GM19467 (cell line): ENCODE results near the gene PEX26.
"Not testable (repeated sequence)": the region's sequence is repeated elsewhere in the genome, so short reads cannot be mapped to it uniquely, and the experiment has no call there.

Experiments used
- ATAC-seq: cut with Tn5 transposase; IDR thresholded peaks from one replicate; pipeline ENCODE4 v1.9.1; 2021; ENCODE audit warnings: mild to moderate bottlenecking, moderate library complexity; ENCODE audit not compliant: unreplicated experiment

The PEX26 gene

DNA sequence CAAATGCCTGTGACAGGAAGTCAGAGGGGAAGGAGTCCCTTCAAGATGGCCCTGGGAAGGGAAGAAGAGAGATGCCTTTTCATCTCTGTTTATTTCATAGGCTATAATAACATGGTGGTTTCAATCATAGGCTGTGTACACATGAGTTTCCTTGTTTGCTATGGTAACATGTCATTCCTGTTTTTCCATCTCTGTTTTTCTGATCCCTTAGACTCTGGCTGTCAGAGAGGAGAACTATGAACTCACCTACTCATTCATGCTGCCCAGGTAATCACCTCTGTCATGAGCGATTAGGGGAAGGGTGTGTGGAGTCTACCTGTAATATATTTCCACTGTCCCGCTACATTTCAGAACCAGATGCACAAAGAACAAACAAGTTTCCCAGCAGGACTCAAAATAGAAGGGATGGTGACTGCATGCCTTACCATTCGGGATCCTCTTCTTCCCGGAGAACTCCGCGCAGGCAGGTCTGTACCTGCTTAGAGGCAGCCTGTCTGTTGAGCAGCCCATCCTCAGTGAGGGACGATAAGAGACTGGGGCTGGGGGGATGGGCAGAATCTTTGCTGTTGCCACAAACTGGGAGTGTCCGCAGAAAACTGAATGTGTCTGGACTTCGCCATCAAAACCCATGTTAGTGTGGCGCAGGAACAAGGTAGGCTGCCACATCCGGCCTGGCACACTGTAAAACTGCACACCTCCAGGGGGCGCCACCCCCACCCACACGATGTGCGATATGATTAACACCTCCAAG, 7.1 kb upstream of the PEX26 start:
- no peak for ATAC-seq

DNA sequence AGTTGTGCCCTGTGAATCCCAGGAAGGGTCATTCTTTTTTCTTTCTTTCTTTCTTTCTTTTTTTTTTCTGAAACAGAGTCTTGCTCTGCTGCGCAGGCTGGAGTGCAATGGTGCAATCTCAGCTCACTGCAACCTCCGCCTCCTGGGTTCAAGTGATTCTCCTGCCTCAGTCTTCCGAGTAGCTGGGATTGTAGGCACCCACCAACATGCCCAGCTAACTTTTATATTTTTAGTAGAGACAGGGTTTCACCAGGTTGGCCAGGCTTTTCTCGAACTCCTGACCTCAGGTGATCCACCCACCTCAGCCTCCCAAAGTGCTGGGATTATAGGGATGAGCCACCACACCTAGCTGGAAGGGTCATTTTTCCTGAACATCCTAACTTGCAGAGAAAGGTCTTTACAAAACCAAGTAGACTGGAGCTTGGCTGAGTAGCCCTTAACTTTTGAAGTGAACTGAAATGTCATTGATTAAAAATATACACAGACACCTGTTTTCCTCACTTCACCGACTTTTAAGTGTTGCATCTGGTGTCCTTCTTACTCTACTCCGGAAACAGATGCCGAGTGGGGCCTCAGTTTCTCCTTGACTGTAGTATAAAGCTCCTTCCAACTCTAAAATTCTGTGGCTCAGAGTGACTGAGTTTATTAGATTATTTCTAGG, 6.4 kb upstream of the PEX26 start:
- ATAC-seq, result not testable (repeated sequence)

GRCh38 chr22:18071968-18072310, 5.9 kb upstream of the PEX26 start:
- ATAC-seq, result no peak

DNA sequence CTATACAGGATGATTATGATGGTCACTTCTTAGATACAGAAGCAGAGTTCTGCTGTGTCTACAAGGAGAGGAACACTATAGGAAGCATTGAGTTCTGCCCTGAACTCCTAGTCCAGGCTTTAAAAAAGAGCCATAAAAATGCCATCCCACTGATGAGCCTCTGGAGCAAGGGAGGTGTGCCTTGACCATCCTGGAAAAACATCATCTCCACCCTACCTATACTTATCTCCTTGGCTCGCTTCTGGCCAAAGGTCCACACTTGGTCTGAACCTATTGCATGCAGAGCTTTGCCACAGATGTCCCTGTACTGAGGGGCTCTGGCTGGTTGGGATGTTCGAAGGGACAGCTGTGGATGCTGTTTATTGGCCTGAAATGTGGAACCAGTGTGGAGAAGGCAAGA, 4.3 kb upstream of the PEX26 start:
- no peak for ATAC-seq

- not testable (repeated sequence) for ATAC-seq
Measured at GRCh38 chr22:18073927-18074326, 3.9 kb upstream of the PEX26 start.

DNA sequence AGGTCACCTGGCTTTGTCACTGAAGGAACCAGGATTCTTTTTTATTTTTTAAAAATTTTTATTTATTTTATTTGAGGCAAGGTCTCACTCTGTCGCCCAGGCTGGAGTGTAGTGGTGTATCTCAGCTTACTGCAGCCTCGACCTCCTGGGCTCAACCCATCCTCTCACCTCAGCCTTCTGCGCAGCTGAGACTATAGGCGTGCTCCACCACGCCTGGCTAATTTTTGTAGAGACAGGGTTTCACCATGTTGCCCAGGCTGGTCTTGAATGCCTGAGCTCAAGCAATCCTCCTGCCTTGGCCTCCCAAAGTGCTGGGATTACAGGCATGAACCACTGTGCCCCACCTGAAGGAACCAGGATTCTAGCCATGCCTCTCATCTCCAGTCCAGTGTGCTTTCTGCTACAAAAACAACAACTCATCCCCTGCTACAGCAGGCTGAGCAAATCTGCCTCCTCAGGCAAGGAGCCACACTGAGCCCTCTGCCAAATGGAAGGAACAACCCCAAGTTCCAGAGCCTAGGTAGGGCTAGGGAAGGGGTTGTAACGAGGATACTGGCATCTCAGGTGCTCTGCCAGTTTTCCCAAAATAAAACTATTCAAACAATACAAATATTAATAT, 2.6 kb upstream of the PEX26 start:
- ATAC-seq, result no peak

DNA sequence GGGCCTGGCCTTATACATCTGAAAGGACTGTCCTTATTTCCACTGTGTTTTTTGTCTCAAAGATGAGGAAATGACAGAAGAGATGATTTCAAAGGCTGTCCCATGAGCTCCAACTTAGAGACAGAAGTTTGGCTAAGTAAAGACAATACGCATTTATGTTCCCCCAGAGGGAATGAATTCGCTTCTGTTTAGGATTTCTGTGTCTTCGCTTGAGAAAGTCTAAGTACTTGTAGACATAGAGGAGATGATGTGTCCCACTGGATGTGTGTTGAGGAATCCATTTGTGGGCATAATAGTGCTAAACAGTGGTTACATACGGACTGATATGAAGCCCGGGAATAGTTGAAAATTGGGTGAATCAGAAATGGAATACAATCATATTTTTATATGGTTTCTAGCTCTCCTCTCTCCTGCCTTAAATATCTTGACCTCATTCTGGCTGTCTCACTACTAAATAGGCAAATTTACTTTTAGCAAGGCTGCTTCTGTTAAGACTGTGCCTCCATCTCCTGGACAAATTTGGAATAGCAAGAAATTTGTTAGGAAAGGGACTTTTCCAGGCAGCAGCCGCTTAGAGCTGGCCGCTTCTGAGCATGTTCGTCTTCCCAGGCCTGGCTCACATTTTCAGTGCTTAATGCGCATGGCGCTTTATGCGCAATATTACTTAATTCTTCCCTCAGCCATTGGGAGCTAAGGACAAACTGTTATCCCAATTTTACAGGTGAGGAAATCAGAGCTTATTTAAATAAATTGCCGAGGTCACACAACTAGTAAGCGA, 1.9 kb upstream of the PEX26 start:
- no peak for ATAC-seq

- ATAC-seq, result no peak
Measured at GRCh38 chr22:18077087-18077638, 627 bp upstream of the PEX26 start.

- ATAC-seq, result no peak
Measured at GRCh38 chr22:18078329-18079041, 695 bp downstream of the PEX26 start.

GRCh38 chr22:18079706-18080233, 2.0 kb downstream of the PEX26 start:
- no peak for ATAC-seq

DNA sequence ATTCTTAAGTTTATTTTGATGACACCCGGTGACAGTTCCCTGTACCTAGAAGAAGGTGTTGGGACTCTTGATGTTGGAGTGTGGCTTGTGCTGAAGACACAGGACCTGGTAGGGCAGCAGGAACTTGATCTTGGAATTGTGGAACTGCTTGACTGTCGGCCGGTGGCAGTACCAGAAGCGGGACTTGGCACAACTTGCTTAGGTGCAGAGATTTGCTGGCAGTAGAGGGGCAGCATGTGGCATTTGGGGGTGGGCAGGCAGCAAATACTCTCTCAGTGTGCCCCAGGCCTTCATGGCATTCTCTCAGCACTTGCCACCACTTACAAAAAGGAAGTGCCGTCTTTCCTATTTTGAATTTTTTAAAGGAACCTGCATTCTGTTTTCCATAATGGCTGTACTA, 3.6 kb downstream of the PEX26 start:
- no peak for ATAC-seq

GRCh38 chr22:18082467-18082866, 4.7 kb downstream of the PEX26 start:
- no peak for ATAC-seq

DNA sequence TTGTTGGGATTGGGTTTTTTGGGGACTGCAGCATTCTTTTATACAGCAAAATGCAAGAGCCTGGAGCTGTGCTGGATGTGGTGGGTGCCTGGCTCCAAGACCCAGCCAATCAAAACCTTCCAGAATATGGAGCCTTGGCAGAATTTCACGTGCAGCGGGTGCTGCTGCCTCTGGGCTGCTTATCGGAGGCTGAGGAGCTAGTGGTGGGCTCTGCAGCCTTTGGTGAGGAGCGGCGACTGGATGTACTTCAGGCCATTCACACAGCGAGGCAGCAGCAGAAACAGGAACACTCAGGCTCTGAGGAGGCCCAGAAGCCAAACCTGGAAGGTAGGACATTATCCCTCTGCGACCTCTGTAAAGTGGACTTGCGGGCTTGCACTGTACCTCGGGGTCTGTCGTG, 5.6 kb downstream of the PEX26 start:
- ATAC-seq, result no peak

- no peak for ATAC-seq
Measured at GRCh38 chr22:18085188-18085587, 7.4 kb downstream of the PEX26 start.

- ATAC-seq, result no peak
Measured at GRCh38 chr22:18087350-18087855, 9.6 kb downstream of the PEX26 start.

DNA sequence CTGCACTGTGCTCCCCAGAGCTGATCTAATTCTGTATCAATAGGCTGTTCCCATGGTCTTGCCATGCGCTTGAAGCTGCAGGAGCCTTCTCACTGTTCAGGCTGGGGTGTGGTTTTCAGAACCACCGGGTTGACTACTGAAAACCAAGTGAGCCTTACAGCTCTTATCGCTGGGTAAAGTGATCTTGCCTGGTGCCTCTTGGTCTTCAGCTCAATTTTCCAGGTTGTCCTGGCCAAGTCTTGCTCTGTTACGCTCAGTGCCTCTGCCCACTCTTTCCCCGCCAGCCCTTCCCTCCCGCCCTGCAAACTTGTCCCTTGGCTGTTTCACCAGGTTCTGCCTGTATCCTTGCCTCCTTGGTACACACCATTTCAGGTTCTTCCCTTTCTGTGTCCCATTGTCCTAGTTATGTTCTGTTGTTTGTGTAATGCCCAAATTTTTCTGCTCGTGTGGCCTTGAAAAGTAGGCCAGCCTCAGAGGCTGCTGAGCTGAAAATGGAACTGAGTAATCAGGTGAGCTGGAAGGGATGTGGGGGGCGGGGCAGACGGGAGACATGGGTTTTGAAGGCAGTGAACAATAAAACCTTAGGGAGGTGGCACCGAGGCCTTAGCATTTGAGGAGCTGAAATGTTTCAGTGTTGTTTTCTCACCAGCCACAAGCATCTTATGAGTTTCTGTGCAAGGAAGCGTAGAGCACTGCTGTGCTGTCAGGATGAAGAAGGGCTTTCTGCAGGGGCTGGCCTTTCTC, 11.2 kb downstream of the PEX26 start:
- no peak for ATAC-seq

DNA sequence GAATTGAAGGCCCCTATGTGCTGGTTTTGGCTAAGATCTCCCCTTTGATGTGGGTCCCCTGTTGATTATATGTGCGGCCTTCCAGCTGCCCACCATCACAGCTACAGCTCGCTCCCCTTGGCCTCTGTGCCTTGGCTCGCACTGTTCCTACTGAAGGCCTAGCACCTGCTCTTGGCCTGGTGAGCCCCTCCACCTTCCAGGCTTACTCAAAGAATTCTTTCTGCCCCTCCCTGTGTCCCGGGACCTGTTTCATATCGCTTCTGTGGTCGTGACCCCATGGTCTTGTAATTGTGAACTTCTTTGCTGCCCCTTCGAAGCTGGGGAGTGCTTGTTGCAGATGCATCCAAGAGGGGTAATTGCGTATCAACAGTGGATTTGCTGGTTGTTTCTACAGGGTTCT, 12.5 kb downstream of the PEX26 start:
- no peak for ATAC-seq

GRCh38 chr22:18091478-18091877, 13.7 kb downstream of the PEX26 start:
- no peak for ATAC-seq

DNA sequence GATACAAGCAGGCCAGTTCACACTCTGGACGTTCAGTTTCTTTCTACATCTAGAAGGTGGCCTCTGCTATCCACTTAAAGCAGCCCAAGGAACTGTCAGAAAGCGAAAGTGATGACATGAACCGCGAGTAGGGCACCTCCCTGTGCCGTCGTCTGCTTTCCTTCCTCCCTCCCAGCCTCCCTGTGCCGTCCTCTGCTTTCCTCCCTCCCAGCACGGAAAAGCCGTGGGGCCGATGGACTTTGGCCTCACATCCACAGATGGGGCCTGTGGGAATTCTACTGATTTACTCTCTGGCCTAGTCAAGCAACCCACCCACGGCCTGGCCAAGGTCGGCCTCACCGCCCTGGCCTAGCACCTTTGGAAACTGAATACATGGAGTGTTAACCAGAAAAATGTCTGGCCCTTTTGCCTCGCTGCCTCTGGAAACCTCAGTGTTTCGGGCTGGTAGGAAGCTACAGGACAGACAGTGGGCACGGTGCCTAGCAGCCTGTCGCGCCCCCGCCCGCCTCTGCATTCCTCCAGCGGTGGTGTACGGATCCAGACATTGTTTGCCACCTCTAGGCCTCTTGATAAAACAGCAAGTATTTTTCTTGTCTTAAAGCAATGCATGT, 14.2 kb downstream of the PEX26 start:
- no peak for ATAC-seq
